DMS 273 (cell line): ENCODE data around the gene CCDC39.
"Not testable (repeated sequence)": the region's sequence is repeated elsewhere in the genome, so short reads cannot be mapped to it uniquely, and the experiment has no call there.

Experiments used
- DNase-seq: peaks from one replicate; lab custom pipeline; 2025; ENCODE audit not compliant: unreplicated experiment; lab: John Stamatoyannopoulos, UW

Gene CCDC39

DNA sequence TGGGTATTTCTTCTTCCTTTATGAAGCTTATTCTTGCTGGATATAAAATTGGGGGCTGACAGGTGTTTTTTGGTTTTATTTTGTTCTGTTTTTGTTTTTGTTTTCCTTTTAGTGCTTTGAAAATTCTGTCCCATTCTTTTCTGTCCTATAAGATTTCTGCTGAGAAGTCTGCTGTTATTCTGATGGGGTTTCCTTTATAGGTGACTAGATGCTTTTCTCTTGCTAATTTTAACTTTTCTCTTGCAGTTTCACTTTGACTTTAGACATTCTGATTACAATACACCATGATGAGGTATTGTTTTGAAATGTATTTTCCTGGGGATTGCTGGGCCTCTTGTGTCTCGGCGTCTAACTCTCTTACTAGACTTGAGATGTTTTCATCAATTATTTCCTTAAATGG lies 54.6 kb downstream of the CCDC39 start:
- no peak for DNase-seq

DNA sequence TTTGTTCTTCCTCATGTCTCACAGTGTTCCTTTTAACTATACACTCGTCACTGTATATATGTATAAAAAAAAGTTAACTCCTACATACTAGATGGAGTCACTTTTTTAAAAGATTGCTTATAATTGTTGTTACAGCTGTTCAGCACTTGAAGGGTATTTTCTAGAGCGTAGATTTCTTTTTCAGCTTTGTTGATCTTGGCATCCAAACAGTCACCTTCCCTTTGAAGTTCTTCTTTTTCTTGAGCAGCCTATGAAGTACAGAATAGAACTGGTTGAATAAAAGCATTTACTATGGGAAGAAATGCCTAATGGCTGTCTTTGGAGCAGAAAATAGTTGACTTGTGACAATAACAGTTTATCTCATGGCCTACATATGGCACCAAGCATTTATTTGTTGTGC lies 59.6 kb downstream of the CCDC39 start:
- DNase-seq = no peak

DNA sequence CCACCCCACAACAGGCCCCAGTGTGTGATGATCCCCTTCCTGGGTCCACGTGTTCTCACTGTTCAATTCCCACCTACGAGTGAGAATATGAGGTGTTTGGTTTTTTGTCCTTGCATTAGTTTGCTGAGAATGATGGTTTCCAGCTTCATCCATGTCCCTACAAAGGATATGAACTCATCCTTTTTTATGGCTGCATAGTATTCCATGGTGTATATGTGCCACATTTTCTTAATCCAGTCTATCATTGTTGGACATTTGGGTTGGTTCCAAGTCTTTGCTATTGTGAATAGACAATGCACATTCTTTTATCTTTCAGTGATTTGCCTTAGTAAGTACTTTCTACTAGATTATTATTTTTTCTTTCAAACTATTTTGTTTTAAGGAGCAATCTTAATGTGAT lies 60.7 kb downstream of the CCDC39 start:
- DNase-seq = not testable (repeated sequence)

DNA sequence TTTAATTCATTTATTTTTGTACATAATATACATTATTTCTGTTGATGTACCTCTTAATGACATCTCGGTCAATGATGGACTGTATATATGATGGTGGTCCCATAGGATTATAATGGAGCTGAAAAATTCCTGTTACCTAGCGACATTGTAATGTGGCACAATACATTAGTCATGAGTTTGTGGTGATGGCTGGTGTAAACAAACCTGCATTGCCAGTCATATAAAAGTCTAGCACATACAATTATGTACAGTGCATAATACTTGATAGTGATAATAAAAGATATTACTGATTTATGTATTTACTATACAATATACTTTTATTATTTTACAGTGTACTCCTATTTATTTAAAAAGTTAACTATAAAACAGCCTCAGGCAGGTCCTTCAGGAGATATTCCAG lies 62.2 kb downstream of the CCDC39 start:
- DNase-seq = no peak

DNA sequence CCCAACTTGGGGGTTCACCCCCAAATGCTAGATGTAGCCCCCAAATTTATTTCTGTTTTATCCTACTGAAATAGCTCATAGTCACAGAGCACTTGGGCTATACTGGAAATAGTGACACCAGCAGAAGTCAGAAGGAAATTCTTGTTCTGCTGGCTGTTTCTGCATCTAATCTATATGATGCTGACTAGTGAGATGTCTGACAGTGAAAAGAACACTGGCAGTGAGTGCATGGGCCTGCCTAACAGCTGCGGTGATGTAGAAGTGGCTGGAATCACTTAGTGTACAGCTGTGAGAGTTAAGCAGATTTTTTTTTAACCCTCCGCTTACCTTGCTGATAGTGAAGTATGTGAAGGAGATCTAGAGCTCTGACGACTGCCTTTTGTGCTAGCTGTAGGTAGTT lies 63.3 kb downstream of the CCDC39 start:
- peak; percentile 74 for DNase-seq

DNA sequence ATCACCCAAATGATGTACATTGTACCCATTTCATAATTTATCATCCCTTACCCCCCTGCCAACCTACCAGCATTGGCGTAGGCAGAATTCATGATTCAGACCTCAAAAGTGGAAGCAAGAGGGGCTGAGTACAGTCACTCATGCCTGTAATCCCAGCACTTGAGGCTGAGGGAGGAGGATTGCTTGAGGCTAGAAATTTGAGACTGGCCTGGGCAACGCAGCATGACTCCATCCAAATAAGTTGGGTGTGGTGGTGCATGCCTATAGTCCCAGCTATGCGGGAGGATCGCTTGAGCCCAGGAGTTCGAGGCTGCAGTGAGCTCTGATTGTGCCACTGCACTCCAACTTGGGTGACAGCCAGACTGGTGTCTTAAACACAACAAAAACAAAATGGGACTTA lies 66.9 kb downstream of the CCDC39 start:
- DNase-seq = no peak

DNA sequence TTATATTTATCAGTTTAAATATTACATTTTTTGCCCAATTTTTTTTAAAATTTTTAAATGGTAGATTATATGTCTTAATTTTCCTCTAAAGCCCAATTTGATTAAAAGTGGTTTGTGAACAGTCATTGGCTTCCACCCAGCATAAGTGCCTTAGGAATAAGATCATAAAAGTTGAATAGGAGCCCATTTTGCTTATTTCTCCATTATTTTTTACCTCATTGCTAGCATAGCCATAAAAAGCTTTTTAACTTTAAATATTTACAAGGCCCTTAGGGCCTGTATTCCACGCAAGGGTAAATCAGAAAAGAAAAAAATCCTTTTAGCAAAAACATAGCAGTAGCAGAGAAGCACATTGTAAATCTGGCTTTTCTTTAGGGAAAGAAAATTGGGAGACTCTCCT lies 68.3 kb downstream of the CCDC39 start:
- peak; percentile 83 for DNase-seq

DNA sequence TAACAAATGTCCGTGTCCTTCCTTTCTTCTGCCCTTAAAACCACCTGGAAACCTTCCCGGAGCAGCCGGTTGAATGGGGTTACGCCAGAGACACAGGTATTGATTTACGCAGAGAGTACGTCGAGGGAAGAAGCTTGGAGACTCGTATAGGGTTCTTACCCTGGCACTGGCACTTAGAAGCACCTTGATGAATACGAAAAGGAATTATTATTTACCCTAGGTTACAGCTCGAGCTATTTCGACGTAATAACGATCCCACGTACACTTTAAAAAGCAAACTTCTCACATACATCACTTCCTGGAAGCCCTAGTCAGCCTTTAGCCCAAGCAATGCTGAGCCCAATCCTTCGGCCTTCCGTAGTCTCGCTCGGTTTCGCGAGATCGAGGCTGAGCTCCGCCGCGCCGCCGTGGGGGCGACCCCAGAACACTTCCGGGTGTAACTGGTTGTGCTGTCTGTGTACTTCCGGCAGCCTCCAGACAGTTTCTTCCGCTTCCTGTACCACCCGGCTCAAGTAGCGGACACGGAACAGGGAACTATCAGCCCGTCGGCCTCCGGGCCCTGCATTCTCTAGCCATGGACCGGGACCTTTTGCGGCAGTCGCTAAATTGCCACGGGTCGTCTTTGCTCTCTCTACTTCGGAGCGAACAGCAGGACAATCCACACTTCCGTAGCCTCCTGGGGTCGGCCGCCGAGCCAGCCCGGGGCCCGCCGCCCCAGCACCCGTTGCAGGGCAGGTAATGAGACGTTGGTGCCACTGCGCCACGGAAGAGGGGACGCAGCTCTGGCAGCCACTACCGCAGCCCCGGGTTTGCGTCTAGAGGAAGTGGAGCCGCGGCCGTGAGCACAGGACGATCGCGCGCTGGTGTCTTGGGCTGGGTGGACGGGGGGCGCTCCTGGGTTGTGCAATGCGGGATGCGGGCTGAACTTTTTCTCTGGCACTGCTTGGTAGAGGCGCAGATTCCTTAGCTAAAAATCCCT lies 77.3 kb downstream of the CCDC39 start, which contains the start of gene TTC14:
Gene TTC14 (plus strand): TSS at position 476 of the 979 bp plus-strand sequence. CDS start 99 bp downstream, at position 575.
- DNase-seq = peak; percentile 99

GRCh38 chr3:180600473-180600872 lies 78.8 kb downstream of the CCDC39 start:
- no peak for DNase-seq

GRCh38 chr3:180595559-180595935 lies 83.7 kb downstream of the CCDC39 start:
- DNase-seq = peak; percentile 50

DNA sequence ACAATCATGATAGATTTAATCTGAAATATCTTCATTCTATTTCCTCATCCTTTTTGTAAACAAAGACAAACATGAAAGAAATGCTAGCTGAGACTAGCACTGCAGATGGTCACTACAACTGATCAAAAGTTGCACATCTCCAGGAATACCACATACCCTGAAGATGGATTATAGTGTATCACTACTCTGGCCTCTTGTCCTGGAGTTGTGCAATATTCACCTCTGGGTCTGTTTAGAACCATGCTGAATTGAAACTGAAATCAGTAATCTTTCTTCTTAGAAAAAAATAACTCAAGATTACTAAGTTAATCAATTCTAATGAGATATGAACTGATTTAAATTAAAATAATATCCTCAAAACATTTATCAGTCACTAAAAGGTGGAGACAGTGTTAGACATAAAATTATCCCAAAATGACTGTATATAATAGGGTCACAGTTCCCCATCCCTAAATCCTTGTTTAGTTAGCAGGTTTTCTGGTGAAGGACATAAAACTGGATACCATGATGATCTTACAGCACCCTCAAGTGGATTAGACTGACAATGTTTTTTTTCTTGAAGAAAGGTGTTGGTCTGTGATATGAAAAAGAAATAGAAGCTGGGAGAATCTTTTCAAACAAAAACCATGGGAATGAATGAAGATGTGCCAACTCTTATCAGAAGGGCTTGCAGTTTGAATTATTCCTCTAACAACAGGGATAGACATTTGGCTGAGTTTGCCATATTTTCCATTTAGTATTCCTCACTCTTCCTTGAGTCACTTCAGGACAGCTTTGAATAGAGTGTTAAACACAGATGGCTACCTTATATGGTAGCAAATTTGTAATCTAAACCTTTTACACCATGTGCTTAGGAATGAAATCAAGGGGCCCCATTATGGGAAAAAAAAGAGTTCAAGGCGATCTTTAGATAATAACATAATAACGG lies 84.4 kb downstream of the CCDC39 start:
- peak; percentile 83 for DNase-seq

DNA sequence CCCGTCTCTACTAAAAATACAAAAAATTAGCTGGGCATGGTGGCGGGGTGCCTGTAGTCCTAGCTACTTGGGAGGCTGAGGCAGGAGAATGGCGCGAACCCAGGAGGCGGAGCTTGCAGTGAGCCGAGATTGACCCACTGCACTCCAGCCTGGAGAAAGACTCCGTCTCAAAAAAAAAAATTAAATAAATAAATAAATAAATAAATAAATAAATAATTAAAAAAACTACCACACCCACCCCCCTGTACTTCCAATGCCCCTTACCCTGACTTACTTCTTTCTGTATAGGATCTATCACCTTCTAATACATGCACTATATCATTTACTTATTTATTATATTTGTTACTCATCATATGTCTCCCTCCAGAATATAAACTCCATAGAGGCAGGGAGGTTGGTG lies 85.7 kb downstream of the CCDC39 start:
- not testable (repeated sequence) for DNase-seq

DNA sequence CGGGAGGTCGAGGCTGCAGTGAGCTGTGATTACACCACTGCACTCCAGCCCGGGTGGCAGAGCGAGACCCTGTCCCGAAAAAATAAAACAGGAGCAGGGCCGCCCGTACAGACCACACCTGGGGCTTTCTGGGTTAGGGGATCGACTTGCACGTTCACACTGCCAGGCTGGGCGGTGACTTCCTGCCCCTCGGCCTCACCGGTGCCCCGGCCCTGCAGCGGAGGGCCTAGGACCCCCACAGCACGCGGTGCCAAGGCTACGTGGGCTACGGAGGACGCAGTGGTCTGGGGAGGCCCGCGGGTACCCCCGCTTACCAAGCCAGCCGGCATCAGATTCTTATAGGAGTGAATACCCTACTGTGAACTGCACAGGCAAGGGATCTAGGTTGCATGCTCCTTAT lies 88.9 kb downstream of the CCDC39 start:
- no peak for DNase-seq

DNA sequence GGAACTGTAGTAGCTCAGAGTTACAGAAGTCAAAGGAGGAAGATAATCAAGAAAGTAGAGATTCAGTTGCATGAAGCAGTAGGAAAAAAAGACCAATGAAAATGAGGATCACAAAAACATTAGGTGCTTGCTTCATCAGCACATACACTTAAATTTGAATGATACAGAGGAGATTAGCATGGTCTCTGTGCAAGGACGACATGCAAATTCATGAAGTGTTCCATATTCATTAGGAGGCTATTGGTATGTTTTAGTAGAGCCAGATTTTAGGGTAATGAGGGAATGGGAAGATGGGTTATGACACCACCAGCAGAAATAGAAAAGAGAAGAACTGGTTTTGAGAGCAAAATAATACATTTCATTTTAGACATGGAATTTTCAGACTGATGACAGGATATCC lies 98.4 kb downstream of the CCDC39 start:
- no peak for DNase-seq

DNA sequence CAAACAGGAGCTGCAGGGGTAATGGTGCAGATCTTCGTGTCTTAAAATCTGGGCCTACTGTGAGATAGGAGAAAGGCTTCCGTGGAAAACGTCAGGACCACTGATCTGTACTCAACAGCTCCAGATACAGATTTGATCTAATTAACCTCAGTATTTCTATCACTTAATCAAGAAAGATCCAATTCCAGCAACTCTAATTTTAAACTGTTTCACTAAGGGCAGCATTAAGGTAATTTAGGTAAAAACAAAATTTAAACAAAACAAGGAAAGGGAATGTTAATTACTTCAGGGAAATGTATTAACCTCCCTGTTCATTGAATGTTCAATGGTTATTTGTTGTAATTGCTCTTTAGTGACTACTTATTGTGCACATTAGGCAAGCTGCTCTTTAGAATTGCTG lies 103.7 kb downstream of the CCDC39 start:
- peak; percentile 25 for DNase-seq

DNA sequence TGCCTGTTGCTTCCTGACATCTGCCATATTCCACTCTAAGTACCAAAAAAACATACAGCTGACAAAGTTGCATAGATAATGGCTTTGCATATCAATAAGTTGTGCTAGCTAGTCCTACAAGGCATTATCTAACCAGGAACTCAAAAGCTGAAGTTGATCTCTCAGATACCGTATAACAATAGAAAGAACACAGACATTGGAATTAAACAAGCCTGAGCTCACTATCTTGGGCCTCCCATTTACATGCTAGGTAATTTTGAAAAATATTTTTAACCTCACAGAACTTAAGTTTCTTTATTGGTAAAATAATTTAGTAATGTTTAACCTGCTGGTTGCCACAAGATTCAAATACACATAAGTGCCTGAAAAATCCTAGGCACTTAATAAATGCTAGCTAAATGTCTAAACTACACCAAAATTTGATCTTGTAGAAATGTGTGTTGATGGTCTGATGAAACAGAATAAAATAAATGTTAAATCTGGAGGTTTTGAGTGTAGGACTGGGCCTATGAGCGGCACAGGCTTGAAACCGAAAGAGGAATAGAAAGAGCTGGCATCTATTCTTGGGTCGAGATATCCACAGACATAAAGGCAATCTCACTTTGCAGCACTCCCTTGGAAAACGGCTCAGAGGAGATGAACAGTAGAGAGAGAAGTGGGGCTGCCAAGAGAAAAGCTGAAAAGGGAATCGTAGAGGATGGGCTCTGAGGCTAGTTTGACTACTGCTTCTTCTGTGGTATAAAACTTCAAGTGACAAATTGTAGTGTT lies 107.3 kb downstream of the CCDC39 start:
- peak; percentile 82 for DNase-seq

- no peak for DNase-seq
Measured at GRCh38 chr3:180570238-180570637, 109.1 kb downstream of the CCDC39 start.

GRCh38 chr3:180564676-180565075 lies 114.6 kb downstream of the CCDC39 start:
- no peak for DNase-seq
